Left kidney (tissue), 2 donors: ENCODE data around the gene ATP2B2. TPM values are rescaled to one million over a fixed set of nuclear protein-coding genes. Genes with fewer than 3 reads are reported as not detected.
"Not testable (repeated sequence)": the region's sequence is repeated elsewhere in the genome, so short reads cannot be mapped to it uniquely, and the experiment has no call there.

ENCODE experiments used
- DNase-seq: peaks from one replicate; pipeline ENCODE4 v3.0.0-alpha.2; 2013
- polyA plus RNA-seq: library from polyadenylated mRNA; unstranded; fragments of 120-200 nt; gene quantifications from one replicate; pipeline ENCODE4 v1.2.1, GENCODE V29; 2013; ENCODE audit not compliant: insufficient read length

The ATP2B2 gene
- polyA plus RNA-seq, 1 donor = 1.1 TPM

- DNase-seq = no peak
These were observed 205.7 kb downstream of the ATP2B2 start for GRCh38 chr3:10299679-10300078.

- DNase-seq = no peak
These were observed 206.2 kb downstream of the ATP2B2 start for GRCh38 chr3:10299175-10299574.

GRCh38 chr3:10298064-10298463 is 207.3 kb downstream of the ATP2B2 start:
- not testable (repeated sequence) for DNase-seq

- DNase-seq = no peak
These were observed 211.3 kb downstream of the ATP2B2 start for GRCh38 chr3:10294030-10294586.

GRCh38 chr3:10292505-10293419 is 212.6 kb downstream of the ATP2B2 start, which contains the start of gene GHRL:
GHRL (minus strand) TSS chr3:10292947; CDS start chr3:10290180, 2,767 bp downstream.
- no peak for DNase-seq

GRCh38 chr3:10291641-10292040 is 213.7 kb downstream of the ATP2B2 start:
- DNase-seq = no peak

GRCh38 chr3:10290481-10291176 is 214.8 kb downstream of the ATP2B2 start:
- DNase-seq = no peak

- DNase-seq = no peak
These were observed 215.5 kb downstream of the ATP2B2 start for GRCh38 chr3:10289787-10290355.

- DNase-seq = no peak
These were observed 216.3 kb downstream of the ATP2B2 start for GRCh38 chr3:10289077-10289476.

- no peak for DNase-seq
These were observed 216.8 kb downstream of the ATP2B2 start for GRCh38 chr3:10288575-10288960.

GRCh38 chr3:10287936-10288574 is 217.3 kb downstream of the ATP2B2 start:
- no peak for DNase-seq

GRCh38 chr3:10286596-10287295 is 218.6 kb downstream of the ATP2B2 start:
- DNase-seq = no peak

GRCh38 chr3:10286133-10286524 is 219.3 kb downstream of the ATP2B2 start:
- DNase-seq = no peak

- DNase-seq = no peak
These were observed 219.9 kb downstream of the ATP2B2 start for GRCh38 chr3:10285272-10286132.

GRCh38 chr3:10284496-10284895 is 220.9 kb downstream of the ATP2B2 start:
- no peak for DNase-seq

- no peak for DNase-seq
These were observed 221.7 kb downstream of the ATP2B2 start for GRCh38 chr3:10283638-10284037.

GRCh38 chr3:10281951-10282350 is 223.4 kb downstream of the ATP2B2 start:
- no peak for DNase-seq

- no peak for DNase-seq
These were observed 224.8 kb downstream of the ATP2B2 start for GRCh38 chr3:10280571-10280970.

GRCh38 chr3:10280177-10280529 is 225.2 kb downstream of the ATP2B2 start:
- no peak for DNase-seq

- no peak for DNase-seq
These were observed 225.8 kb downstream of the ATP2B2 start for GRCh38 chr3:10279384-10280176.
